K562 (cell line): ENCODE measurements around the gene RARA. TPM values are rescaled to one million over a fixed set of nuclear protein-coding genes. Genes with fewer than 3 reads are reported as not detected.
A peak's percentile ranks its signal among the peaks of the same experiment; 100 is the strongest.

Source experiments
- ATAC-seq: fragments of 200-7000 bp; cut with Tn5 transposase; 3 replicates; pipeline ENCODE4 v1.9.1; 2020; ENCODE audit warnings: moderate library complexity
- BruUV-seq: library from RNA; stranded (reverse); fragments of 400-500 nt; replicated peaks from 2 replicates; lab custom pipeline; 2021; lab: Mats Ljungman, UMichigan
- CTCF ChIA-PET: fragments of 300-600 bp; formaldehyde crosslinking; extraction: SDS; loops from one replicate; lab custom pipeline; 2021; ENCODE audit warnings: low intra/inter-chr PET ratio; lab: Yijun Ruan, JAX
- POLR2A ChIA-PET: fragments of 300-600, 350-650 bp; sonication (Branson Sonifier 250); formaldehyde crosslinking; extraction: SDS; loops from one replicate; lab custom pipeline; 2021; ENCODE audit warnings: antibody characterized with exemption, inconsistent platforms; lab: Yijun Ruan, JAX
- DNase-seq, 4 experiments: peaks; one replicate each; pipeline versions ENCODE4 v3.0.0 to v3.0.0-alpha.2; 2011 to 2018; ENCODE audit warnings: low spot score in 3 of 4, mixed read lengths in 3 of 4; ENCODE audit errors: extremely low read depth in 1 of 4
- FAIRE-seq: peaks from 2 replicates; lab custom pipeline; 2011; peaks lifted over from hg19 to GRCh38; lab: Jason Lieb, UNC
- H2AFZ ChIP-seq: 2 replicates; pipeline ENCODE4 v1.6.0; 2011; ENCODE audit warnings: low read depth, low read length, control low read depth, inconsistent platforms
- H3K27ac ChIP-seq: fragments of 200-600 bp; 3 replicates; pipeline ENCODE4 v1.8.0; 2011; ENCODE audit warnings: low read depth, mild to moderate bottlenecking, control low read depth, inconsistent platforms, low read length, moderate library complexity, mixed read lengths; ENCODE audit errors: extremely low read depth
- H3K27me3 ChIP-seq, 2 experiments: fragments of 300-600 bp in 1 of 2; 2 replicates in 1 of 2; 3 replicates in 1 of 2; pipeline versions ENCODE4 v1.6.0 to v1.8.0; 2011; ENCODE audit warnings: inconsistent platforms in 2 of 2, low read length in 2 of 2, mild to moderate bottlenecking in 1 of 2, mixed read lengths in 1 of 2, moderate library complexity in 1 of 2; ENCODE audit not compliant: control insufficient read depth in 2 of 2, insufficient read depth in 2 of 2
- H3K36me3 ChIP-seq: fragments of 300-600 bp; 3 replicates; pipeline ENCODE4 v1.8.0; 2011; ENCODE audit warnings: mild to moderate bottlenecking, low read length, inconsistent platforms; ENCODE audit not compliant: control insufficient read depth, insufficient read depth
- H3K4me1 ChIP-seq, 2 experiments: fragments of 200-600 bp in 1 of 2; replicated peaks in 1 of 2; 2 replicates in 1 of 2; 3 replicates in 1 of 2; pipeline versions ENCODE4 v1.5.1 to v1.8.0; 2011; ENCODE audit warnings: inconsistent platforms in 2 of 2, low read length in 2 of 2, mild to moderate bottlenecking in 1 of 2, mixed read lengths in 1 of 2, moderate library complexity in 1 of 2; ENCODE audit not compliant: control insufficient read depth in 2 of 2, insufficient read depth in 2 of 2
- H3K4me2 ChIP-seq: 2 replicates; pipeline ENCODE4 v1.6.1; 2011; ENCODE audit warnings: low read length, control low read depth, inconsistent platforms, mixed read lengths; ENCODE audit not compliant: insufficient read depth
- H3K4me3 ChIP-seq: fragments of 200-600 bp; sonication (generic), shearing (Covaris generic); 2 replicates; pipeline ENCODE4 v1.5.1; 2016; ENCODE audit warnings: control low read depth, inconsistent platforms
- H3K79me2 ChIP-seq: fragments of 200-600 bp; 3 replicates; pipeline ENCODE4 v1.8.0; 2011; ENCODE audit warnings: low read length, inconsistent platforms; ENCODE audit not compliant: control insufficient read depth, insufficient read depth
- H3K9ac ChIP-seq, 2 experiments: 2 replicates each; pipeline versions ENCODE4 v1.6.0 to v1.6.1; 2011; ENCODE audit warnings: low read depth in 2 of 2, low read length in 2 of 2, control low read depth in 1 of 2, inconsistent platforms in 1 of 2, mild to moderate bottlenecking in 1 of 2, mixed read lengths in 1 of 2; ENCODE audit not compliant: insufficient read depth in 1 of 2
- H3K9me1 ChIP-seq: one replicate; pipeline ENCODE4 v1.6.0; 2011; ENCODE audit warnings: inconsistent platforms, mild to moderate bottlenecking, low read length, moderate library complexity; ENCODE audit not compliant: control insufficient read depth, insufficient read depth
- H3K9me3 ChIP-seq: replicated peaks from 2 replicates; pipeline ENCODE4 v1.5.1; 2011; ENCODE audit warnings: low read depth, low read length, inconsistent platforms; ENCODE audit not compliant: control insufficient read depth, insufficient read depth
- H4K20me1 ChIP-seq: replicated peaks from 2 replicates; pipeline ENCODE4 v1.6.1; 2011; ENCODE audit warnings: low read length, inconsistent platforms, mixed read lengths; ENCODE audit not compliant: control insufficient read depth, insufficient read depth
- MITF ChIP-seq: IDR thresholded peaks from 2 replicates; pipeline ENCODE4 v1.6.1; 2014; ENCODE audit warnings: antibody characterized with exemption
- SPI1 ChIP-seq: IDR thresholded peaks from 2 replicates; pipeline ENCODE4 v1.6.1; 2011; ENCODE audit warnings: low read depth, low read length, control low read depth, borderline replicate concordance
- WGBS: fragments of 100-300 bp; shearing (Covaris generic); methylation state at CpG from one replicate; pipeline ENCODE4 v1.1.6; 2016; ENCODE audit warnings: low coverage, mixed read lengths; ENCODE audit not compliant: insufficient coverage; ENCODE audit errors: missing lambda C conversion rate; 5-methylcytosine and 5-hydroxymethylcytosine counted together
- in situ Hi-C: fragments of 300-500 bp; cut with MboI; formaldehyde crosslinking; loops from 4 replicates; pipeline ENCODE4 v1.15.0; 2018; ENCODE audit warnings: inconsistent platforms, mixed read lengths
- intact Hi-C: fragments of 100-400 bp; cut with micrococcal nuclease; formaldehyde crosslinking; loops from 2 replicates; pipeline ENCODE4 v1.14.2; 2022
- polyA plus RNA-seq, 8 experiments: library from polyadenylated mRNA; depleted of rRNA in 4 of 8; stranded (reverse) in 5 of 8; unstranded in 3 of 8; fragments of >200 nt; fragmentation: Nextera tagmentation in 2 of 8; fragmentation: Illumina TruSeq in 1 of 8; extraction: Ambion mirVana in 2 of 8; extraction: Trizol in 1 of 8; gene quantifications; 2 replicates each; pipeline versions ENCODE4 v1.2.1 to v1.2.3, GENCODE V29; 2011 to 2014; ENCODE audit warnings: inconsistent platforms in 1 of 8, missing spikeins in 1 of 8
- total RNA-seq, 7 experiments: library from RNA; depleted of rRNA in 6 of 7; stranded (reverse); fragments of >200 nt in 6 of 7; fragmentation: Illumina TruSeq in 2 of 7; extraction: Trizol in 2 of 7; gene quantifications; 2 replicates each; pipeline versions ENCODE4 v1.2.1 to v1.2.3, GENCODE V29; 2011 to 2021; ENCODE audit warnings: low replicate concordance in 1 of 7

The RARA gene
- total and polyA plus RNA-seq, 9 of the 15 experiments (the other 6 are each of a cell fraction or from before 2014, with no cell fraction given) = 0.10 to 28.0 (median 7.9) TPM

DNA sequence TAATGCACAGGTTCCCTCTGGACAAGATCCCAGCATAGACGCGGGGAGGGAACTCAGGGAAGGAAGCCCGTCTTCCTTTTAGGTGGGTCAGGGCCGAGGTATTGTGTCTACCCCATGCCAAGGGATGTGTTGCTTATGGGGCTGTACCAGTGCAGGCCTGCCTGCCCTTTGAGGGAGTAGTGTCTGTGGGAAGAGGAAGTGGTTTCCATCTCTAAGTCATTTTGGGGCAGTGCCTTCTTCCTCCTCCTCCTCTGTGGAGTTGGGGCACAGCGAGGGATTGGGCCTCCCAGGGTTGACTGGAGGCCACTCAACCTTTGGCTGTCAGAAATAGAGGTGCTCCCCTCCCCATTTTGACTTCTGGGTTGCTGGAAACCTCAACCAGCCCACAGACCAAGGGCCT is 29.1 kb downstream of the RARA start:
- no peak for DNase-seq

More for the DNA sequence above, 29.1 kb downstream of the RARA start:
- H3K9me3 ChIP-seq = no peaks in the 10 kb centered on the region
- H3K27me3 ChIP-seq = no peaks in the 10 kb centered on the region
- peaks cover 16 to 44% of the 10 kb centered on the region in 2 experiments for H3K4me1 ChIP-seq
- BruUV-seq = no TSS peak
- WGBS = 80% methylated on average over 5 of the region's 5 CpGs
- intact Hi-C loops = no loop called here
- no peaks in the 10 kb centered on the region; the same call in 1 of the 2 replicates for H4K20me1 ChIP-seq
- ATAC-seq (no peak), FAIRE-seq (no peak)
- no peak overlapping the region for H3K27ac ChIP-seq
- no peak for TF ChIP-seq MITF
- TF ChIP-seq SPI1 = peak; percentile 85
- H3K36me3 ChIP-seq = peaks cover 29% of the 10 kb centered on the region; the same call in 2 of the 3 replicates
- ChIA-PET POLR2A (no interaction called here), CTCF (no interaction called here)
- no peak overlapping the region for H3K4me3 ChIP-seq
- peak overlapping the region in 1 of 2 experiments; percentile 79; a peak in 2 of 4 replicates for H3K9ac ChIP-seq
- in situ Hi-C loops = no loop called here
- no peaks in the 10 kb centered on the region for H3K9me1 ChIP-seq
- H3K79me2 ChIP-seq = peaks cover 17% of the 10 kb centered on the region
- no peak overlapping the region for H2AFZ ChIP-seq
- no peak overlapping the region for H3K4me2 ChIP-seq
